NCI-H345 treated with DMSO at 0.1 percent for 48 hours (cell line): ENCODE measurements around the gene ACTC1.
"Not testable (repeated sequence)": the region's sequence is repeated elsewhere in the genome, so short reads cannot be mapped to it uniquely, and the experiment has no call there.

Experiments
- DNase-seq: peaks from one replicate; lab custom pipeline; 2025; ENCODE audit not compliant: unreplicated experiment; lab: John Stamatoyannopoulos, UW

Gene ACTC1

GRCh38 chr15:34795267-34796081 lies at the start of gene ACTC1:
ACTC1 (minus strand) TSS chr15:34795549; CDS start chr15:34794808, 741 bp downstream.
- DNase-seq = no peak

- no peak for DNase-seq
Observed at GRCh38 chr15:34841262-34841725, 45.9 kb upstream of the ACTC1 start.

GRCh38 chr15:34838282-34838681 lies 42.9 kb upstream of the ACTC1 start:
- DNase-seq = no peak

- DNase-seq = no peak
Observed at GRCh38 chr15:34837246-34838016, 42.1 kb upstream of the ACTC1 start.

GRCh38 chr15:34828145-34828911 lies 33.0 kb upstream of the ACTC1 start:
- DNase-seq = no peak

- no peak for DNase-seq
Observed at GRCh38 chr15:34821831-34822230, 26.5 kb upstream of the ACTC1 start.

- DNase-seq = no peak
Observed at GRCh38 chr15:34820110-34820509, 24.8 kb upstream of the ACTC1 start.

- no peak for DNase-seq
Observed at GRCh38 chr15:34818526-34818925, 23.2 kb upstream of the ACTC1 start.

- DNase-seq = no peak
Observed at GRCh38 chr15:34815836-34816235, 20.5 kb upstream of the ACTC1 start.

GRCh38 chr15:34813446-34814190 lies 18.3 kb upstream of the ACTC1 start:
- no peak for DNase-seq

GRCh38 chr15:34812868-34813365 lies 17.6 kb upstream of the ACTC1 start:
- DNase-seq = not testable (repeated sequence)

- DNase-seq = no peak
Observed at GRCh38 chr15:34812369-34812768, 17.0 kb upstream of the ACTC1 start.

GRCh38 chr15:34810443-34811129 lies 15.2 kb upstream of the ACTC1 start:
- no peak for DNase-seq

GRCh38 chr15:34809186-34809585 lies 13.8 kb upstream of the ACTC1 start:
- no peak for DNase-seq

- DNase-seq = no peak
Observed at GRCh38 chr15:34808016-34808415, 12.7 kb upstream of the ACTC1 start.

GRCh38 chr15:34807241-34807640 lies 11.9 kb upstream of the ACTC1 start:
- not testable (repeated sequence) for DNase-seq

- no peak for DNase-seq
Observed at GRCh38 chr15:34804776-34805175, 9.4 kb upstream of the ACTC1 start.

- no peak for DNase-seq
Observed at GRCh38 chr15:34804113-34804512, 8.8 kb upstream of the ACTC1 start.

- no peak for DNase-seq
Observed at GRCh38 chr15:34802803-34803750, 7.7 kb upstream of the ACTC1 start.
